Small intestine (tissue), 7 donors: Measurements from ENCODE around the gene HOXD13. TPM values are rescaled to one million over a fixed set of nuclear protein-coding genes. Genes with fewer than 3 reads are reported as not detected.
A peak's percentile ranks its signal among the peaks of the same experiment; 100 is the strongest.

Source experiments
- DNase-seq, 2 donors: peaks; one replicate each; pipeline versions ENCODE4 v3.0.0 to v3.0.0-alpha.2; 2013
- FAIRE-seq: peaks from 2 replicates; lab custom pipeline; 2012; peaks lifted over from hg19 to GRCh38; lab: Jason Lieb, UNC
- H3K27ac ChIP-seq, 3 donors: one replicate each; pipeline ENCODE4 v1.5.1; 2013; ENCODE audit warnings: low read length in 2 of 3, mild to moderate bottlenecking in 2 of 3, control low read depth in 1 of 3, inconsistent platforms in 1 of 3, low read depth in 1 of 3, moderate library complexity in 1 of 3
- H3K27me3 ChIP-seq, 3 donors: one replicate each; pipeline ENCODE4 v1.6.1; 2013; ENCODE audit warnings: low read length in 3 of 3, inconsistent platforms in 1 of 3; ENCODE audit not compliant: control insufficient read depth in 3 of 3, insufficient read depth in 3 of 3
- H3K36me3 ChIP-seq, 3 donors: one replicate each; pipeline ENCODE4 v1.6.1; 2013; ENCODE audit warnings: low read length in 3 of 3, inconsistent platforms in 1 of 3, low read depth in 1 of 3, mild to moderate bottlenecking in 1 of 3, moderate library complexity in 1 of 3; ENCODE audit not compliant: control insufficient read depth in 3 of 3, insufficient read depth in 2 of 3
- H3K4me1 ChIP-seq, 3 donors: one replicate each; pipeline ENCODE4 v1.6.1; 2013; ENCODE audit warnings: low read length in 2 of 3, inconsistent platforms in 1 of 3, low read depth in 1 of 3, mild to moderate bottlenecking in 1 of 3, moderate library complexity in 1 of 3; ENCODE audit not compliant: control insufficient read depth in 3 of 3, insufficient read depth in 2 of 3
- H3K4me3 ChIP-seq, 3 donors: one replicate each; pipeline ENCODE4 v1.5.1; 2013; ENCODE audit warnings: low read length in 3 of 3, control low read depth in 1 of 3, inconsistent platforms in 1 of 3, low read depth in 1 of 3, mild to moderate bottlenecking in 1 of 3, moderate library complexity in 1 of 3
- H3K9me3 ChIP-seq, 2 donors: one replicate each; pipeline ENCODE4 v1.6.1; 2013; ENCODE audit warnings: low read depth in 1 of 2, low read length in 1 of 2; ENCODE audit not compliant: control insufficient read depth in 2 of 2, insufficient read depth in 1 of 2
- WGBS, 3 donors: extraction: QIAGEN DNeasy Blood & Tissue Kit; methylation state at CpG; one replicate each; pipeline ENCODE4 v1.1.7; 2013; 5-methylcytosine and 5-hydroxymethylcytosine counted together
- polyA plus RNA-seq, 4 donors: library from polyadenylated mRNA; stranded (reverse) in 3 of 4; unstranded in 1 of 4; fragments of 200-250 nt in 3 of 4; fragments of 120-200 nt in 1 of 4; gene quantifications; one replicate each; pipeline versions ENCODE4 v1.2.1 to v1.2.3, GENCODE V29; 2013
- donor health status: healthy with polysubstance abuse.
- donor health status: control.
- donor health status: control.
- donor health status: Bipolar disorder and iron deficiency.
- donor health status: healthy.

HOXD13 gene
- polyA plus RNA-seq, 4 donors = not detected

DNA sequence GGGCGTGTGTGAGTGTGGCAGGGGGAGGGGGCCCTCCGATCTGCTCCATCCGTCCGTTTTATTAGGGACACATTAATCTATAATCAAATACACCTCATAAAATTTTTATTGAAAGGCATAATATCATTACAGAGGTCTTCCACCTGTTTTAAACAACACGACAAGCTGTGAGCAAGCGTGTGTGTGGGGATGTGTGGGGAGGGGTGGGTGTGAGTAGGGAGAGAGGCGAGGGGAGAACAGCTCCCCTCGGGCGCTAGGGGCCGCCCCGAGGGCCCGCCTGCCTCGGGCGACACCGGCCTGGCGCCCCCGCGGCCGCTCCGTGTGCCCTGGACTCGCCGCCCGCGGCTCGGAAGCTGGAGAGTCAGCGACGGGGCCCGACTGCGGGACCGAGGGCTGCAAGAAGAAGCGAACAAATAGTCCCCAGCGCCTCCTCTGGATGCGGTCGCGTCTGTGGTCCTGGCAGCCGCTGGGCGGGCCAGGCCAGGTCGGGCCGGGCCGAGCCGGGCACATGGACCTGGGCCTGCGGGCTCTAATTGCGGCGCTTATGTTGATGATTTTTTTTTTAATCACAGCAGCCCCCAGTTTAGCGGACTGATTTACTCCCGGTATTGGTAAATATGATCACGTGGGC lies 29.6 kb downstream of the HOXD13 start:
- H3K27ac ChIP-seq = no peak overlapping the region
- H3K27me3 ChIP-seq = peaks cover 13 to 95% (median 64%) of the 10 kb centered on the region in 3 donors
- H3K4me1 ChIP-seq = no peaks in the 10 kb centered on the region
- no peaks in the 10 kb centered on the region for H3K36me3 ChIP-seq
- no peak for FAIRE-seq
- H3K4me3 ChIP-seq = peak overlapping the region; percentile 27 to 59 (median 30)
- H3K9me3 ChIP-seq = peaks cover 0 to 4% of the 10 kb centered on the region in 2 donors
- WGBS, 3 donors = 2 to 5% (median 5%) methylated on average over 24 to 47 of the region's 47 CpGs
- DNase-seq = no peak

DNA sequence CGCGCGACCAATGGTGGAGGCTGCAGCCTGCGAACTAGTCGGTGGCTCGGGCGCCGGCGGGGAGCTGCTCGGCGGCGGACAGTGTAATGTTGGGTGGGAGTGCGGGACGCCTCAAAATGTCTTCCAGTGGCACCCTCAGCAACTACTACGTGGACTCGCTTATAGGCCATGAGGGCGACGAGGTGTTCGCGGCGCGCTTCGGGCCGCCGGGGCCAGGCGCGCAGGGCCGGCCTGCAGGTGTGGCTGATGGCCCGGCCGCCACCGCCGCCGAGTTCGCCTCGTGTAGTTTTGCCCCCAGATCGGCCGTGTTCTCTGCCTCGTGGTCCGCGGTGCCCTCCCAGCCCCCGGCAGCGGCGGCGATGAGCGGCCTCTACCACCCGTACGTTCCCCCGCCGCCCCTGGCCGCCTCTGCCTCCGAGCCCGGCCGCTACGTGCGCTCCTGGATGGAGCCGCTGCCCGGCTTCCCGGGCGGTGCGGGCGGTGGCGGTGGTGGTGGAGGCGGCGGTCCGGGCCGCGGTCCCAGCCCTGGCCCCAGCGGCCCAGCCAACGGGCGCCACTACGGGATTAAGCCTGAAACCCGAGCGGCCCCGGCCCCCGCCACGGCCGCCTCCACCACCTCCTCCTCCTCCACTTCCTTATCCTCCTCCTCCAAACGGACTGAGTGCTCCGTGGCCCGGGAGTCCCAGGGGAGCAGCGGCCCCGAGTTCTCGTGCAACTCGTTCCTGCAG lies 30.3 kb downstream of the HOXD13 start, which contains the start of gene HOXD9:
TSS of gene HOXD9 (plus strand) at position 37 of the 728 bp plus-strand sequence. CDS start at position 87, 50 bp downstream.
- Histone ChIP-seq H3K27ac (no peak within 1 kb of the TSS), H3K4me3 (peak within 1 kb of the TSS; percentile 27 to 59 (median 37)), H3K27me3 (peaks cover 13 to 95% (median 58%) of the 10 kb centered on the region in 3 donors), H3K36me3 (no peaks in the 10 kb centered on the region), H3K4me1 (no peaks in the 10 kb centered on the region), H3K9me3 (peaks cover 0 to 4% of the 10 kb centered on the region in 2 donors)
- peak in 1 of 2 donors; percentile 69 for DNase-seq
- FAIRE-seq = no peak
- WGBS, 3 donors = 3 to 4% (median 3%) methylated on average over 49 to 84 of the region's 84 CpGs

DNA sequence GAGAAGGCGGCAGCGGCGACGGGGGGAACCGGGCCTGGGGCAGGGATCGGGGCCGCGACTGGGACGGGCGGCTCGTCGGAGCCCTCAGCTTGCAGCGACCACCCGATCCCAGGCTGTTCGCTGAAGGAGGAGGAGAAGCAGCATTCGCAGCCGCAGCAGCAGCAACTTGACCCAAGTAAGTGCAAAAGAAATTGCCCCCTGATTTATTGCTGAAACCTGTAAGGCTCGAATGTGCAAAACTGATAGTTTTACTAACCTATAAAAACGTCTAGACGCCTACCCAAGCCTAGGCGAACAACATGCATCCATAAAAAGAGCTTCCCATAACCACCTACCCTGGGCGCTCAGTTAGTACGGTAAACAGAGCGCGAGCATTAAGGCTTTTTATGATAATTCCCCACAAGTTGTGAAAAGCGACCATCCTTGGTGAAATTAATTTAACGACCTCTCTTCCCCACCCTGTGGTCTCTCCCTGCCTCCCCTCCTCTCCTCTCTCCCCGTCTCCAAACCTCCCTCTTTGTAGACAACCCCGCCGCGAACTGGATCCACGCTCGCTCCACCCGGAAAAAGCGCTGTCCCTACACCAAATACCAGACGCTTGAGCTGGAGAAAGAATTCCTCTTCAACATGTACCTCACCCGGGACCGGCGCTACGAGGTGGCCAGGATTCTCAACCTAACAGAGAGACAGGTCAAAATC lies 31.0 kb downstream of the HOXD13 start:
- H3K36me3 ChIP-seq = no peaks in the 10 kb centered on the region
- H3K27me3 ChIP-seq = peaks cover 14 to 95% (median 62%) of the 10 kb centered on the region in 3 donors
- no peaks in the 10 kb centered on the region for H3K4me1 ChIP-seq
- H3K4me3 ChIP-seq = peak overlapping the region in 2 of 3 donors; percentile 37 to 59
- WGBS, 3 donors = 7 to 9% (median 7%) methylated on average over 40 of the region's 40 CpGs
- no peak overlapping the region for H3K27ac ChIP-seq
- no peak for DNase-seq
- H3K9me3 ChIP-seq = peaks cover 0 to 4% of the 10 kb centered on the region in 2 donors
- no peak for FAIRE-seq

DNA sequence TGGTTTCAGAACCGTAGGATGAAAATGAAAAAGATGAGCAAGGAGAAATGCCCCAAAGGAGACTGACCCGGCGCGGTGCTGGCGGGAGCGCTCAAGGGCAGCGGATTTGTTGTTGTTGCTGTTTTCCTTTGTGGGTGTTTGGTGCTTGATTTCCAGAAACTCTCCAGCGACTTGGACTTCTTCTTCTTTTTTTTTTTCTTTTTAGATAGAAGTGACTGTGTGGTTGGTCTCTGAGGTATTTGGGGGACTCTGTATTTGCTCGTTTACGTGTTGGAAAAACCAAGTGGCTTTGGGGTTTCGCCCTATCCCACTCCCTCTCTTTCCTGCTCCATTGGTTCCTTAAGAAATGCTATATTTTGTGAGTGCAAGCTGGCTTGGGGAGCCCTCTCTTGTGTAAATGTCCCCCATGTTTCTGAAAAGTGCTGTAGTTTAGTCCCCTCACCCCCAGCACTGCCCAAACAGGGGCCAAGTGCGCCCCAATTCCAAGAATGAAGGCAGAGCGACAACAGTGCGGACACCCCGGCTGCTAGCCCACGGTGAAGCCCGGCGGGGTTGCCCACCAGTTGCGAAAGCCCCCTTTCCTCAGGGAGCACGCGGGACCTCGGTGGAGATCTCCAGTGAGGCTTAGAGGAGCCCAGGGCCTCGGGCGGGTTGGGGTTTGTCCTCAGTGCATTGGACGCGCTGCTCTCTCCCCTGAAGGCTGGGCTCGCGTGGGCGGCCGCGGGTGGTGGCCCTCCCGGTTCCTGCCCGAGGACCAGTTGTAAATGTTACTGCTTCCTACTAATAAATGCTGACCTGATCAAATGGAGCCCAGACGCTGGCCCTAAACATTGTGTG lies 31.8 kb downstream of the HOXD13 start:
- H3K27ac ChIP-seq = no peak overlapping the region
- no peaks in the 10 kb centered on the region for H3K9me3 ChIP-seq
- WGBS, 3 donors = 13 to 17% (median 16%) methylated on average over 30 to 34 of the region's 34 CpGs
- FAIRE-seq = no peak
- H3K27me3 ChIP-seq = peaks cover 14 to 96% (median 65%) of the 10 kb centered on the region in 3 donors
- no peak for DNase-seq
- peaks cover 0 to 1% (median 0%) of the 10 kb centered on the region in 3 donors for H3K4me1 ChIP-seq
- peak overlapping the region in 1 of 3 donors; percentile 37 for H3K4me3 ChIP-seq
- H3K36me3 ChIP-seq = no peaks in the 10 kb centered on the region

DNA sequence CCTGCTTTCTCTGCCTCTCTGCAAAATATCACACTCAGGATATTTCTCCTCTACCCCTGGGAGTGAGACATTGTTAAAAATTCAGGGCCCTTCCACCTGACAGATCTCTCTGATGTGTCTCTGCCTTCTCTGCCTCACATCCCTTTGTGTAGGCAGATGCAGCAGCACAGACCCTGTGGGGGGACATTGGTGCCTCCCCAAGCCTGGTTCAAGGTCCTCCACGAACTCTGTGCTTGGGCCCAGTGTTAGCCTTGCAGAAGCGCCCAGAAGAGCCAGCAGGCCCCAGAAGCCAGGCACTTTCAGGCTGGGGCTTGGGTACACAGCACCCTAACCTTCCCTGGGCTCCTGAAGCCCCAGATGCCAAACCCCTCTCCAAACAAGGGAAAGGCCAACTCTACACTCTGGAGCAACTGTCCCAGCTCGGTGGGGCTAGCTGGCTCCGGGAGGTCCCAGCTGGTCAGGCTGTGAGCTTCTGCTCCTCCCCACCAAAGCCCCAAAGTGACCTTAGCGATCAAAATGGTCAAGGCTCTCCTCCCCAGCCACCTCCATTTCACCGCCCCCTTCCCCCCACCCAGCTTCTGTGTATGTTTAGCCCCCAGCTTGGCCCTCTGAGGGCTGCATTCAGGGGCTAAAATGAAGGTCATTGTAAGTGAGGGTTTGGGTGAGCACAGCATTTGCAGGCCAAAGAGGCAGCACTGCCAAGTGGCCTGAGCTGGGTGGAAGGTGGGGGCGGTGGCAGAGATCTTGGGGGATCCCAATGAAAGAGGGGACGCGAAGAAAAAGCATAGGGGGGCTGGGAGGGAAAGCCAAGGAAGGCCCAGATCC lies 32.6 kb downstream of the HOXD13 start:
- no peak overlapping the region for H3K27ac ChIP-seq
- H3K36me3 ChIP-seq = no peaks in the 10 kb centered on the region
- no peak for DNase-seq
- H3K27me3 ChIP-seq = peaks cover 10 to 93% (median 61%) of the 10 kb centered on the region in 3 donors
- peaks cover 0 to 2% (median 2%) of the 10 kb centered on the region in 3 donors for H3K4me1 ChIP-seq
- FAIRE-seq = no peak
- 14 to 35% (median 18%) methylated on average over 9 of the region's 9 CpGs for WGBS, 3 donors
- no peak overlapping the region for H3K4me3 ChIP-seq
- no peaks in the 10 kb centered on the region for H3K9me3 ChIP-seq

DNA sequence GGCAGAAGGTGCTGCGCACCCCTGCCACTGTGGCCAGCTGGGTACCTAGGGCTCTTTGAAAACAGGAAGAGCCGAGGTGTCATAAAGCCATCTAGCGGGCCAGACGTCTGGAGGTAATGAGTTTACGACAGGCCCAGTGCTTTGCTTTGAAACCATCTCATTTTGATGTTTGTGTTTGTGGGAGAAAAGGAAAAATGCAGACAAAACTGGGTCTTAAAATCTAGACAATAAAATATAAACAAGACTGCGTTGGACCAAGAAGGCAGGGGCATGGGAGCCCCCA lies 33.2 kb downstream of the HOXD13 start:
- H3K9me3 ChIP-seq = no peaks in the 10 kb centered on the region
- DNase-seq (no peak), FAIRE-seq (no peak)
- H3K27me3 ChIP-seq = peaks cover 13 to 91% (median 56%) of the 10 kb centered on the region in 3 donors
- WGBS, 3 donors = 13 to 28% (median 14%) methylated on average over 6 of the region's 6 CpGs
- H3K4me1 ChIP-seq = peaks cover 0 to 2% (median 2%) of the 10 kb centered on the region in 3 donors
- H3K36me3 ChIP-seq = no peaks in the 10 kb centered on the region
- H3K27ac ChIP-seq = no peak overlapping the region
- no peak overlapping the region for H3K4me3 ChIP-seq

DNA sequence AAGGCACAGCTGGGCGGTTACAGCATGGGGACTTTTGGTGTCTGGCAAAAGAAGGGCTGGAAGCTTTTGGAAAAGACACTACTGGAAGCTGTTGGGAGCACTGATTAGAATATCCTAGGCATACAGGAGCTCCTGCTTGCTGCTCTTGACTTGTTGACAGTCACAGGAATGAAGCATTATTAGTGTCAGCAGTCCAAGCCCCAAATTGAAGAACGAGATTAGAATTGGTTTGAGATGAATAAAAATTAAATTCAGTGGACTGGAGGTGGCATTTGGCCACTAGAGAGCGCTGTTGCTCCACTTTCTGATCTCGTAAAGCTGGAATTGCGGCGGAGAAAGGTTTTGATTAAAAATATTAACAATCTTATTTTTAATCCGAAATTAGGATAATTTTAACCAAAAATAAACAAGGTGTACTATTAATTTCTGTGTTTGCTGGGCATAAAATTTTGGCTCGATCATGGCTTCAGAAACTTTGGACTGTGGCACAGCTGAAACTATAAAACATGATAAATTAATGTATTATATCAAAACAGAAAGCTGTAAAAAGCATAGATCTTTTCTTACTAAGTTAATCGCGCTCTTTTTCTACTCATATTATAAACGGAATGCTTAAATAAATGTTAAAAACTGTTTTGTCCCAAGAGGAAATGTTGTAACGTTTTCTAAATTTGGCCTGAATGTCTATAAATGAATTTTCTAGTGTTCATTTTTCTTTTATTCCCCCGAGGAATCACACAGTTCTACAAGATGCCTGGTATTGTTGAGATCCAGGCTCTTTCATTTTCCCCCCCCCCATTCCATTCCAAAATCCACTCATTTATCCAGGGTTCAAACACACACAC lies 34.6 kb downstream of the HOXD13 start:
- peaks cover 11 to 89% (median 44%) of the 10 kb centered on the region in 3 donors for H3K27me3 ChIP-seq
- no peaks in the 10 kb centered on the region for H3K36me3 ChIP-seq
- H3K4me3 ChIP-seq = no peak overlapping the region
- no peaks in the 10 kb centered on the region for H3K9me3 ChIP-seq
- DNase-seq (peak; percentile 52 to 70), FAIRE-seq (peak; percentile 44)
- H3K4me1 ChIP-seq = peaks cover 0 to 2% (median 2%) of the 10 kb centered on the region in 3 donors
- WGBS, 3 donors = 2 to 4% (median 3%) methylated on average over 13 of the region's 13 CpGs
- H3K27ac ChIP-seq = no peak overlapping the region
